HUES48 (cell line): ENCODE results near the gene MAGI1.

Source experiments
- H3K27ac ChIP-seq: one replicate; pipeline ENCODE4 v1.7.0; 2013; ENCODE audit warnings: low read depth, low read length, inconsistent platforms
- H3K27me3 ChIP-seq: 2 replicates; pipeline ENCODE4 v1.6.1; 2013; ENCODE audit warnings: mild to moderate bottlenecking, low read length; ENCODE audit not compliant: control insufficient read depth, insufficient read depth
- H3K36me3 ChIP-seq: 2 replicates; pipeline ENCODE4 v1.6.1; 2013; ENCODE audit warnings: low read length; ENCODE audit not compliant: control insufficient read depth, insufficient read depth
- H3K4me1 ChIP-seq: 2 replicates; pipeline ENCODE4 v1.6.1; 2013; ENCODE audit warnings: mild to moderate bottlenecking, low read length; ENCODE audit not compliant: control insufficient read depth, insufficient read depth
- H3K4me3 ChIP-seq: 2 replicates; pipeline ENCODE4 v1.5.1; 2013; ENCODE audit warnings: mild to moderate bottlenecking, low read depth, low read length
- H3K9ac ChIP-seq: 2 replicates; pipeline ENCODE4 v1.6.1; 2013; ENCODE audit warnings: mild to moderate bottlenecking, low read depth, low read length, moderate library complexity
- H3K9me3 ChIP-seq: 2 replicates; pipeline ENCODE4 v1.6.1; 2013; ENCODE audit warnings: low read length; ENCODE audit not compliant: control insufficient read depth, insufficient read depth

MAGI1 gene

GRCh38 chr3:65642883-65643282, 395.8 kb downstream of the MAGI1 start:
- Histone ChIP-seq H3K27me3 (no peaks in the 10 kb centered on the region), H3K36me3 (no peaks in the 10 kb centered on the region), H3K9me3 (no peaks in the 10 kb centered on the region), H3K27ac (no peak overlapping the region), H3K4me3 (no peak overlapping the region), H3K9ac (no peak overlapping the region), H3K4me1 (peaks cover 20% of the 10 kb centered on the region)

GRCh38 chr3:65641777-65642176, 396.9 kb downstream of the MAGI1 start:
- H3K9ac ChIP-seq: no peak overlapping the region
- no peaks in the 10 kb centered on the region for H3K9me3 ChIP-seq
- H3K4me3 ChIP-seq: no peak overlapping the region
- H3K27me3 ChIP-seq: no peaks in the 10 kb centered on the region
- no peak overlapping the region for H3K27ac ChIP-seq
- H3K4me1 ChIP-seq: peaks cover 20% of the 10 kb centered on the region
- H3K36me3 ChIP-seq: no peaks in the 10 kb centered on the region

- Histone ChIP-seq H3K9ac (no peak overlapping the region), H3K36me3 (no peaks in the 10 kb centered on the region), H3K4me3 (no peak overlapping the region)
Observed at GRCh38 chr3:65641045-65641444, 397.7 kb downstream of the MAGI1 start.

GRCh38 chr3:65639444-65639843, 399.3 kb downstream of the MAGI1 start:
- no peak overlapping the region for H3K4me3 ChIP-seq
- H3K27ac ChIP-seq: no peak overlapping the region
- H3K4me1 ChIP-seq: peaks cover 20% of the 10 kb centered on the region
- no peaks in the 10 kb centered on the region for H3K27me3 ChIP-seq
- H3K9ac ChIP-seq: no peak overlapping the region
- no peaks in the 10 kb centered on the region for H3K36me3 ChIP-seq
- no peaks in the 10 kb centered on the region for H3K9me3 ChIP-seq

More at GRCh38 chr3:65641045-65641444, 397.7 kb downstream of the MAGI1 start:
- Histone ChIP-seq H3K27me3 (no peaks in the 10 kb centered on the region), H3K27ac (no peak overlapping the region), H3K4me1 (peaks cover 20% of the 10 kb centered on the region), H3K9me3 (no peaks in the 10 kb centered on the region)

- H3K27me3 ChIP-seq: no peaks in the 10 kb centered on the region
- no peaks in the 10 kb centered on the region for H3K36me3 ChIP-seq
- no peak overlapping the region for H3K4me3 ChIP-seq
- peaks cover 24% of the 10 kb centered on the region for H3K4me1 ChIP-seq
- H3K9me3 ChIP-seq: no peaks in the 10 kb centered on the region
- no peak overlapping the region for H3K27ac ChIP-seq
- no peak overlapping the region for H3K9ac ChIP-seq
Observed at GRCh38 chr3:65638301-65638700, 400.4 kb downstream of the MAGI1 start.

GRCh38 chr3:65636326-65636725, 402.4 kb downstream of the MAGI1 start:
- no peak overlapping the region for H3K9ac ChIP-seq
- H3K4me3 ChIP-seq: no peak overlapping the region
- H3K27me3 ChIP-seq: no peaks in the 10 kb centered on the region
- H3K9me3 ChIP-seq: no peaks in the 10 kb centered on the region
- H3K27ac ChIP-seq: no peak overlapping the region
- peaks cover 19% of the 10 kb centered on the region for H3K4me1 ChIP-seq
- H3K36me3 ChIP-seq: no peaks in the 10 kb centered on the region

- Histone ChIP-seq H3K9ac (no peak overlapping the region), H3K4me1 (peaks cover 12% of the 10 kb centered on the region), H3K27ac (no peak overlapping the region), H3K9me3 (no peaks in the 10 kb centered on the region), H3K4me3 (no peak overlapping the region), H3K36me3 (no peaks in the 10 kb centered on the region), H3K27me3 (no peaks in the 10 kb centered on the region)
Observed at GRCh38 chr3:65635657-65636056, 403.1 kb downstream of the MAGI1 start.

- Histone ChIP-seq H3K9me3 (no peaks in the 10 kb centered on the region), H3K27me3 (no peaks in the 10 kb centered on the region), H3K36me3 (no peaks in the 10 kb centered on the region), H3K9ac (no peak overlapping the region), H3K4me1 (peaks cover 7% of the 10 kb centered on the region), H3K4me3 (no peak overlapping the region), H3K27ac (no peak overlapping the region)
Observed at GRCh38 chr3:65633018-65633638, 405.6 kb downstream of the MAGI1 start.

- Histone ChIP-seq H3K27me3 (no peaks in the 10 kb centered on the region), H3K36me3 (no peaks in the 10 kb centered on the region), H3K4me3 (no peak overlapping the region), H3K9me3 (no peaks in the 10 kb centered on the region), H3K9ac (no peak overlapping the region), H3K27ac (no peak overlapping the region), H3K4me1 (peaks cover 7% of the 10 kb centered on the region)
Observed at GRCh38 chr3:65632414-65632813, 406.3 kb downstream of the MAGI1 start.

GRCh38 chr3:65628978-65629377, 409.7 kb downstream of the MAGI1 start:
- Histone ChIP-seq H3K4me1 (peaks cover 18% of the 10 kb centered on the region), H3K27me3 (no peaks in the 10 kb centered on the region), H3K9ac (no peak overlapping the region), H3K27ac (no peak overlapping the region), H3K4me3 (no peak overlapping the region), H3K9me3 (no peaks in the 10 kb centered on the region), H3K36me3 (no peaks in the 10 kb centered on the region)

- Histone ChIP-seq H3K4me3 (no peak overlapping the region), H3K4me1 (peaks cover 16% of the 10 kb centered on the region), H3K9me3 (no peaks in the 10 kb centered on the region), H3K9ac (no peak overlapping the region), H3K27me3 (no peaks in the 10 kb centered on the region), H3K27ac (no peak overlapping the region), H3K36me3 (no peaks in the 10 kb centered on the region)
Observed at GRCh38 chr3:65627062-65627461, 411.7 kb downstream of the MAGI1 start.
